SK-N-SH treated with all-trans-retinoic acid at 6 μM for 48 hours (cell line): Measurements from ENCODE around the gene ATAD3C.

Source experiments
- ATAC-seq: fragments of 200-7000 bp; cut with Tn5 transposase; 3 replicates; pipeline ENCODE4 v1.9.1; 2020; ENCODE audit warnings: mild to moderate bottlenecking, moderate library complexity
- ARNTL ChIP-seq: fragments of 450-650 bp; formaldehyde crosslinking; IDR thresholded peaks from 2 replicates; pipeline ENCODE4 v1.5.0; 2020; ENCODE audit warnings: low read depth, mild to moderate bottlenecking, moderate library complexity, borderline replicate concordance
- BACH2 ChIP-seq: fragments of 250-450 bp; sonication (Bioruptor Pico); IDR thresholded peaks from 2 replicates; pipeline ENCODE4 v1.9.0; 2021; ENCODE audit warnings: mild to moderate bottlenecking, borderline replicate concordance
- CSDC2 ChIP-seq: fragments of 250-450 bp; sonication (Bioruptor Pico); IDR thresholded peaks from 2 replicates; pipeline ENCODE4 v1.5.0; 2020; ENCODE audit warnings: mild to moderate bottlenecking, moderate library complexity
- ESRRG ChIP-seq: fragments of 250-450 bp; sonication (Bioruptor Pico); IDR thresholded peaks from 2 replicates; pipeline ENCODE4 v1.6.1; 2021; ENCODE audit warnings: mild to moderate bottlenecking
- GLIS3 ChIP-seq: fragments of 250-450 bp; sonication (Bioruptor Pico); IDR thresholded peaks from 2 replicates; pipeline ENCODE4 v1.5.0; 2020; ENCODE audit warnings: mild to moderate bottlenecking, moderate library complexity
- ISL1 ChIP-seq: fragments of 250-450 bp; sonication (Bioruptor Pico); IDR thresholded peaks from 2 replicates; pipeline ENCODE4 v2.1.2; 2022; ENCODE audit warnings: mild to moderate bottlenecking, moderate library complexity
- OSR1 ChIP-seq: fragments of 250-450 bp; sonication (Bioruptor Pico); IDR thresholded peaks from 2 replicates; pipeline ENCODE4 v1.8.0; 2022; ENCODE audit warnings: moderate library complexity, mild to moderate bottlenecking, inconsistent platforms
- RARB ChIP-seq: fragments of 250-450 bp; sonication (Bioruptor Pico); IDR thresholded peaks from 2 replicates; pipeline ENCODE4 v1.8.0; 2021; ENCODE audit warnings: mild to moderate bottlenecking, moderate library complexity
- SNAI2 ChIP-seq: fragments of 250-450 bp; sonication (Bioruptor Pico); IDR thresholded peaks from 2 replicates; pipeline ENCODE4 v1.5.0; 2020; ENCODE audit warnings: mild to moderate bottlenecking, moderate library complexity
- TCF4 ChIP-seq: fragments of 250-450 bp; sonication (Bioruptor Pico); IDR thresholded peaks from 2 replicates; pipeline ENCODE4 v1.8.0; 2021; ENCODE audit warnings: mild to moderate bottlenecking, moderate library complexity, borderline replicate concordance
- TOX ChIP-seq: fragments of 250-450 bp; sonication (Bioruptor Pico); IDR thresholded peaks from 2 replicates; pipeline ENCODE4 v1.8.0; 2021; ENCODE audit warnings: mild to moderate bottlenecking, moderate library complexity, borderline replicate concordance
- ZC3H10 ChIP-seq: fragments of 250-450 bp; sonication (Bioruptor Pico); IDR thresholded peaks from 2 replicates; pipeline ENCODE4 v1.5.1; 2021; ENCODE audit warnings: mild to moderate bottlenecking, moderate library complexity
- ZFP3 ChIP-seq: fragments of 250-450 bp; sonication (Bioruptor Pico); IDR thresholded peaks from 2 replicates; pipeline ENCODE4 v1.5.0; 2020; ENCODE audit warnings: mild to moderate bottlenecking, moderate library complexity
- ZFP30 ChIP-seq: fragments of 450-650 bp; formaldehyde crosslinking; IDR thresholded peaks from 2 replicates; pipeline ENCODE4 v1.5.0; 2022; ENCODE audit warnings: mild to moderate bottlenecking, moderate library complexity
- ZNF565 ChIP-seq: fragments of 450-650 bp; formaldehyde crosslinking; conservative IDR thresholded peaks from 2 replicates; pipeline ENCODE4 v1.5.0; 2020; ENCODE audit warnings: low read depth, mild to moderate bottlenecking, moderate library complexity
- ZNF70 ChIP-seq: fragments of 450-650 bp; formaldehyde crosslinking; IDR thresholded peaks from 2 replicates; pipeline ENCODE4 v1.5.0; 2020; ENCODE audit warnings: mild to moderate bottlenecking, moderate library complexity
- ZNF8 ChIP-seq: fragments of 450-650 bp; formaldehyde crosslinking; IDR thresholded peaks from 2 replicates; pipeline ENCODE4 v1.5.0; 2020; ENCODE audit warnings: mild to moderate bottlenecking, moderate library complexity
- TF ChIP-seq, protein P1 (sequence below): fragments of 250-450 bp; sonication (Bioruptor Pico); IDR thresholded peaks from 2 replicates; pipeline ENCODE4 v1.8.0; 2020; ENCODE audit warnings: mild to moderate bottlenecking, moderate library complexity, borderline replicate concordance
- TF ChIP-seq, protein P2 (sequence below): fragments of 250-450 bp; sonication (Bioruptor Pico); IDR thresholded peaks from 2 replicates; pipeline ENCODE4 v1.8.0; 2021; ENCODE audit warnings: low read depth, mild to moderate bottlenecking, moderate library complexity, borderline replicate concordance
- TF ChIP-seq, protein P3 (sequence below): fragments of 250-450 bp; sonication (Bioruptor Pico); IDR thresholded peaks from 2 replicates; pipeline ENCODE4 v1.5.0; 2020; ENCODE audit warnings: mild to moderate bottlenecking, moderate library complexity
- TF ChIP-seq, protein P4 (sequence below): fragments of 250-450 bp; sonication (Bioruptor Pico); IDR thresholded peaks from 2 replicates; pipeline ENCODE4 v1.5.1; 2020; ENCODE audit warnings: low read depth, mild to moderate bottlenecking, moderate library complexity

The ATAD3C gene, protein sequence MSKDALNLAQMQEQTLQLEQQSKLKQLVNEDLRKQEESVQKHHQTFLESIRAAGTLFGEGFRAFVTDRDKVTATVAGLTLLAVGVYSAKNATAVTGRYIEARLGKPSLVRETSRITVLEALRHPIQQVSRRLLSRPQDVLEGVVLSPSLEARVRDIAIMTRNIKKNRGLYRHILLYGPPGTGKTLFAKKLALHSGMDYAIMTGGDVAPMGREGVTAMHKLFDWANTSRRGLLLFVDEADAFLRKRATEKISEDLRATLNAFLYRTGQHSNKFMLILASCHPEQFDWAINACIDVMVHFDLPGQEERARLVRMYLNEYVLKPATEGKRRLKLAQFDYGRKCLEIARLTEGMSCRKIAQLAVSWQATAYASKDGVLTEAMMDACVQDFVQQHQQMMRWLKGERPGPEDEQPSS

DNA sequence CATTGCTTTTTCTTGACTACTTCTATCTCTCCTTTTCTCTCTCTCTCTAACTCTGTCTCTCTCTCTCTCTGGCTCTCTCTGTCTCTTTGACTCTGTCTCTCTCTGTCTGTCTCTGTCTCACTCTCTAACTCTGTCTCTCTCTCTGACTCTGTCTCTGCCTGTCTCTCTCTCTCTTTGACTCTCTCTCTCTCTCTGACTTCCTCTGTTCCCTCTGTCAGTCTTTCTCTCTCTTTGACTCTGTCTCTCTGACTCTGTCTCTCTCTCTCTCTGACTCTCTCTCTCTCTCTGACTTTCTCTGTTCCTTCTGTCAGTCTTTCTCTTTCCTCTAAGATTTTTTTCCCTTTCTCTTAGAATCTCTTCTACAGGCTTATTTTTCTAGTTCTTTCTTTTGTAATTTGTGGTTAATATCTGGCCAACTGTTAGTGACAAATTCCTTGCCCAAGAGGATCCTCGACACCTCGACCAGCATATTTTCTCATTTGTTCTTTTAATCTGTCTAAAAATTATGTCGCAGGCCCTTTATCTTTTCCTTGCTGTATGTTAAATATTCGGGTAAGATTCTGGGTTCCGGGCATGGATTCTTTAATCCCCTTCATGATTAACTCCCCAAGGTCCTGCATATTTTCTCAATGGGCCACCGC lies at the start of gene ATAD3C:
ATAD3C (plus strand) TSS at position 591 of the 641 bp plus-strand sequence. CDS start 995 bp downstream, outside the sequence.
- ATAC-seq, result no peak
- no peak for TF ChIP-seq ARNTL (CRISPR knock-in tag)
- TF ChIP-seq, protein P1, sequence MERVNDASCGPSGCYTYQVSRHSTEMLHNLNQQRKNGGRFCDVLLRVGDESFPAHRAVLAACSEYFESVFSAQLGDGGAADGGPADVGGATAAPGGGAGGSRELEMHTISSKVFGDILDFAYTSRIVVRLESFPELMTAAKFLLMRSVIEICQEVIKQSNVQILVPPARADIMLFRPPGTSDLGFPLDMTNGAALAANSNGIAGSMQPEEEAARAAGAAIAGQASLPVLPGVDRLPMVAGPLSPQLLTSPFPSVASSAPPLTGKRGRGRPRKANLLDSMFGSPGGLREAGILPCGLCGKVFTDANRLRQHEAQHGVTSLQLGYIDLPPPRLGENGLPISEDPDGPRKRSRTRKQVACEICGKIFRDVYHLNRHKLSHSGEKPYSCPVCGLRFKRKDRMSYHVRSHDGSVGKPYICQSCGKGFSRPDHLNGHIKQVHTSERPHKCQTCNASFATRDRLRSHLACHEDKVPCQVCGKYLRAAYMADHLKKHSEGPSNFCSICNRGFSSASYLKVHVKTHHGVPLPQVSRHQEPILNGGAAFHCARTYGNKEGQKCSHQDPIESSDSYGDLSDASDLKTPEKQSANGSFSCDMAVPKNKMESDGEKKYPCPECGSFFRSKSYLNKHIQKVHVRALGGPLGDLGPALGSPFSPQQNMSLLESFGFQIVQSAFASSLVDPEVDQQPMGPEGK (CRISPR knock-in tag), result no peak

DNA sequence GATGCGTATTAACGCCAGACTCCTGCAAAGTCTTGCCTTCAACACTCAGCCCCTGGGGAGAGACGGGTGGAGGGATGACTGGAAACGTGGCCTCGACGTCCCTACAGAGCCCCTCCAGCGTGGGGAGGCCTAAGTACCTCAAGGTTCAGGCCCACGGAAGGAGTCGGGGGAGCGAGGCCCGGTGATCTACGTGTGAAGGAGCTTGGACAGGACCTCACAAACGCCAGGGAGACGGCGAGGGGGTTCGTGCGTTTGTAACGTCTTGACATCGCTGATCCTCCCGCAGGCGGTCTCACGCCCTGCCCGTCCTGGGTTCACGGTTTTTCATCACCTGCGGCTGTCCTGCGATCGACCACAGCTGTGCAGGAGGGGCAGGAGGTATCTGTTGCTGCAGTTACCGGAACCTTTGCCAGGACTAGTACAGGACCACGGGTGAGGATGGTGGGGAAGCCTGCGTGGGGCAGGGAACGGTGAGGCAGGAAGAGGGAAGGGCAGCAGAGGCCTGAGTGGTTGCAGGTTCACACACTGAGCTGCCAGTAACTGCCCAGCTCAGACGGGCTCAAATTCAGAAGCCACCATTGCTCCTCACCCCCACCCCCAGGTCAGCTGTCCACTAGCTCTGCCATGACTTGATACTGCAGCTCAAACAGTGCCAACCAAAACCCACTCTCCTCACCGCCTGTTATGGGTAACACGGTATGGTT lies 49.5 kb upstream of the ATAD3C start:
- peak; percentile 7 for ATAC-seq
- TF ChIP-seq TOX (CRISPR knock-in tag), result no peak
- TF ChIP-seq SNAI2 (CRISPR knock-in tag), result no peak
- TF ChIP-seq, protein P2, sequence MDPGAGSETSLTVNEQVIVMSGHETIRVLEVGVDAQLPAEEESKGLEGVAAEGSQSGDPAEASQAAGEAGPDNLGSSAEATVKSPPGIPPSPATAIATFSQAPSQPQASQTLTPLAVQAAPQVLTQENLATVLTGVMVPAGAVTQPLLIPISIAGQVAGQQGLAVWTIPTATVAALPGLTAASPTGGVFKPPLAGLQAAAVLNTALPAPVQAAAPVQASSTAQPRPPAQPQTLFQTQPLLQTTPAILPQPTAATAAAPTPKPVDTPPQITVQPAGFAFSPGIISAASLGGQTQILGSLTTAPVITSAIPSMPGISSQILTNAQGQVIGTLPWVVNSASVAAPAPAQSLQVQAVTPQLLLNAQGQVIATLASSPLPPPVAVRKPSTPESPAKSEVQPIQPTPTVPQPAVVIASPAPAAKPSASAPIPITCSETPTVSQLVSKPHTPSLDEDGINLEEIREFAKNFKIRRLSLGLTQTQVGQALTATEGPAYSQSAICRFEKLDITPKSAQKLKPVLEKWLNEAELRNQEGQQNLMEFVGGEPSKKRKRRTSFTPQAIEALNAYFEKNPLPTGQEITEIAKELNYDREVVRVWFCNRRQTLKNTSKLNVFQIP (CRISPR knock-in tag), result no peak
- TF ChIP-seq TCF4 (CRISPR knock-in tag), result no peak
- TF ChIP-seq, protein P3, sequence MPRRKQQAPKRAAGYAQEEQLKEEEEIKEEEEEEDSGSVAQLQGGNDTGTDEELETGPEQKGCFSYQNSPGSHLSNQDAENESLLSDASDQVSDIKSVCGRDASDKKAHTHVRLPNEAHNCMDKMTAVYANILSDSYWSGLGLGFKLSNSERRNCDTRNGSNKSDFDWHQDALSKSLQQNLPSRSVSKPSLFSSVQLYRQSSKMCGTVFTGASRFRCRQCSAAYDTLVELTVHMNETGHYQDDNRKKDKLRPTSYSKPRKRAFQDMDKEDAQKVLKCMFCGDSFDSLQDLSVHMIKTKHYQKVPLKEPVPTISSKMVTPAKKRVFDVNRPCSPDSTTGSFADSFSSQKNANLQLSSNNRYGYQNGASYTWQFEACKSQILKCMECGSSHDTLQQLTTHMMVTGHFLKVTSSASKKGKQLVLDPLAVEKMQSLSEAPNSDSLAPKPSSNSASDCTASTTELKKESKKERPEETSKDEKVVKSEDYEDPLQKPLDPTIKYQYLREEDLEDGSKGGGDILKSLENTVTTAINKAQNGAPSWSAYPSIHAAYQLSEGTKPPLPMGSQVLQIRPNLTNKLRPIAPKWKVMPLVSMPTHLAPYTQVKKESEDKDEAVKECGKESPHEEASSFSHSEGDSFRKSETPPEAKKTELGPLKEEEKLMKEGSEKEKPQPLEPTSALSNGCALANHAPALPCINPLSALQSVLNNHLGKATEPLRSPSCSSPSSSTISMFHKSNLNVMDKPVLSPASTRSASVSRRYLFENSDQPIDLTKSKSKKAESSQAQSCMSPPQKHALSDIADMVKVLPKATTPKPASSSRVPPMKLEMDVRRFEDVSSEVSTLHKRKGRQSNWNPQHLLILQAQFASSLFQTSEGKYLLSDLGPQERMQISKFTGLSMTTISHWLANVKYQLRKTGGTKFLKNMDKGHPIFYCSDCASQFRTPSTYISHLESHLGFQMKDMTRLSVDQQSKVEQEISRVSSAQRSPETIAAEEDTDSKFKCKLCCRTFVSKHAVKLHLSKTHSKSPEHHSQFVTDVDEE, result no peak
- TF ChIP-seq GLIS3 (CRISPR knock-in tag), result no peak
- no peak for TF ChIP-seq ZNF70 (CRISPR knock-in tag)
- TF ChIP-seq, protein P4, sequence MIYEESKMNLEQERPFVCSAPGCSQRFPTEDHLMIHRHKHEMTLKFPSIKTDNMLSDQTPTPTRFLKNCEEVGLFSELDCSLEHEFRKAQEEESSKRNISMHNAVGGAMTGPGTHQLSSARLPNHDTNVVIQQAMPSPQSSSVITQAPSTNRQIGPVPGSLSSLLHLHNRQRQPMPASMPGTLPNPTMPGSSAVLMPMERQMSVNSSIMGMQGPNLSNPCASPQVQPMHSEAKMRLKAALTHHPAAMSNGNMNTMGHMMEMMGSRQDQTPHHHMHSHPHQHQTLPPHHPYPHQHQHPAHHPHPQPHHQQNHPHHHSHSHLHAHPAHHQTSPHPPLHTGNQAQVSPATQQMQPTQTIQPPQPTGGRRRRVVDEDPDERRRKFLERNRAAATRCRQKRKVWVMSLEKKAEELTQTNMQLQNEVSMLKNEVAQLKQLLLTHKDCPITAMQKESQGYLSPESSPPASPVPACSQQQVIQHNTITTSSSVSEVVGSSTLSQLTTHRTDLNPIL (CRISPR knock-in tag), result no peak
- TF ChIP-seq OSR1, result no peak
- no peak for TF ChIP-seq ESRRG (CRISPR knock-in tag)
- no peak for TF ChIP-seq RARB
- TF ChIP-seq ZNF8 (CRISPR knock-in tag), result no peak
- no peak for TF ChIP-seq ZFP3 (CRISPR knock-in tag)
- no peak for TF ChIP-seq CSDC2 (CRISPR knock-in tag)
- no peak for TF ChIP-seq ISL1
- TF ChIP-seq ARNTL (CRISPR knock-in tag), result no peak
- TF ChIP-seq ZFP30 (CRISPR knock-in tag), result no peak
- no peak for TF ChIP-seq BACH2 (CRISPR knock-in tag)
- TF ChIP-seq, all 23 proteins: peak for 0

DNA sequence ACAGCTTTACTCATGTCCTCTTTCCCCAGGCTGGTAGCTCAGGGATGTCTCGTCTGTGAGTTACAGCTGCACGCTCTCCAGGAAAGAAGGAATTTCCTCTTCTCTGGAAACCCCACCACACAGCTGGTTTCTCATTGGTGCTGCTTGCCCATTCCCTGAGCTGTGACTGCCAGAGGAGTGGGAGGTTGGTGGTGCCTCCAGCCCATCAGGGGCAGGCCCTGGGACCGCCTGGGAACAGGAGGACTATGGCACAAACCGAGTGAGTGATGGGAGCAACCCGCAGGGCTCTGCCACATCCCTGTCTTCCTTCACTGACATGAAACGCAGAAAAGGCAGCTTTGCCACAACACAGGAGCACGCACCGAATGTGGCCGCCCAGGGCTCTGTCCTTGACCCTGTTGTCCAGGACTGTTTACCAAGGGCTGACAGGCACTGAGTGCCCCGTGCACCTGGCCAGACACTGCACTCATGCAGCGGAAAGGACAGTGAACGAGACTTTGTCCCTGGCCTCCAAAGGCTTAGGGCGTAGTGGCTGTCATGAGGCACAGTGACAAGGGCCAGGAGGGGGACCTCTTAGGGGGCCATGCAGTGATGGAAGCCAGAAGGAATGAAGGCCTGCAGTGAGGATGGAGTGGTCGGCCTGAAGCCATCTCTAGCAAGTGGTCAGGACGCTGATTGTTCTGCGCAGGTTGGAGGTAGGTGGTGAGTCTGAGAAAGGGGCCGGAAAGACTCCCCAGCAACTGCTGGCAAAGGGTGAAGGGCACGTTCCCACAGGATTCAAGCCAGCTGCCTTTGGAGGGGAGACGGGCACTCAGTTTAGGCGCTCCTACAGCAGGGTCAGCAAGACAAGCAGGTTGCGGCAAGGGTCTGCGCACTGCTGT lies 48.7 kb upstream of the ATAD3C start:
- no peak for ATAC-seq

More for the DNA sequence above, 48.7 kb upstream of the ATAD3C start:
- TF ChIP-seq ZC3H10 (CRISPR knock-in tag), result no peak
- TF ChIP-seq RARB, result no peak
- no peak for TF ChIP-seq ZFP30 (CRISPR knock-in tag)
- no peak for TF ChIP-seq OSR1
- no peak for TF ChIP-seq ZNF8 (CRISPR knock-in tag)
- no peak for TF ChIP-seq CSDC2 (CRISPR knock-in tag)
- TF ChIP-seq GLIS3 (CRISPR knock-in tag), result no peak
- TF ChIP-seq BACH2 (CRISPR knock-in tag), result no peak
- no peak for TF ChIP-seq ZFP3 (CRISPR knock-in tag)
- no peak for TF ChIP-seq ZNF565
- TF ChIP-seq, protein P3, result no peak
- TF ChIP-seq ISL1, result no peak
- no peak for TF ChIP-seq ARNTL (CRISPR knock-in tag)
